NCI-H1436 treated with DMSO at 0.1 percent for 48 hours (cell line): Measurements from ENCODE around the gene COL1A1.

Source experiments
- DNase-seq: peaks from one replicate; lab custom pipeline; 2025; lab: John Stamatoyannopoulos, UW

Gene COL1A1

DNA sequence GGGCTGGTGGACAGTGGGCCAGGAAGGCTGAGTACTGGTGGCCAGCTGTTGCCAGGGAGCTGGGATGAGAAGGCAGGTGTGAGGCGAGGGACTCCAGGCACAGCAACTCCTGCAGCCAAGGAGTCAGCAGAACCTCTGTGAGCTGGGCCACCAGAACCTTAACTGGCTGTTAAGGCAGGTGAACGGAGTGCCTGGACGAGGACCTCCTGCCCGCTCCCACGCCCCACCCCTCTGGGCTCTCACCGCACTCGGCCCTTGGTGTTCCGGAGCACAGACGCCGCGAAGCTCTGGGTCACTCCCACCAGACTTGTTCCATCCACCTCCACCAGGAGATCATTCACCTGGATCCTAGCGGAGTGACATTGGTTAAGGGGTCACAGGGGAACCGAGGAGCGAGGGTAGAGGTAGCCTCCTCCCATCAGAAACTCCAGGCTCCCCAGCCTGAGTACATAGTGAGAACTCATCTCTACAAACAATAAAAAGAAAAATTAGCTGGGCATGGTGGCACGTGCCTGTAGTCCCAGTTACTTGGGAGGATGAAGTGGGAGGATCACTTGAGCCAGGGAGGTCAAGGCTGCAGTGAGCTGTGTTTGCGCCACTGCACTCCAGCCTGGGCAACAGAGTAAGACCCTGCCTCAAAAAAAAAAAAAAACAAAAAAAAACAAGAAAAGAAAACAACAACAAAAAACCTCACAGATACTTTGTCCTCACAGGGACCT, 60.2 kb downstream of the COL1A1 start:
- DNase-seq, result no peak

DNA sequence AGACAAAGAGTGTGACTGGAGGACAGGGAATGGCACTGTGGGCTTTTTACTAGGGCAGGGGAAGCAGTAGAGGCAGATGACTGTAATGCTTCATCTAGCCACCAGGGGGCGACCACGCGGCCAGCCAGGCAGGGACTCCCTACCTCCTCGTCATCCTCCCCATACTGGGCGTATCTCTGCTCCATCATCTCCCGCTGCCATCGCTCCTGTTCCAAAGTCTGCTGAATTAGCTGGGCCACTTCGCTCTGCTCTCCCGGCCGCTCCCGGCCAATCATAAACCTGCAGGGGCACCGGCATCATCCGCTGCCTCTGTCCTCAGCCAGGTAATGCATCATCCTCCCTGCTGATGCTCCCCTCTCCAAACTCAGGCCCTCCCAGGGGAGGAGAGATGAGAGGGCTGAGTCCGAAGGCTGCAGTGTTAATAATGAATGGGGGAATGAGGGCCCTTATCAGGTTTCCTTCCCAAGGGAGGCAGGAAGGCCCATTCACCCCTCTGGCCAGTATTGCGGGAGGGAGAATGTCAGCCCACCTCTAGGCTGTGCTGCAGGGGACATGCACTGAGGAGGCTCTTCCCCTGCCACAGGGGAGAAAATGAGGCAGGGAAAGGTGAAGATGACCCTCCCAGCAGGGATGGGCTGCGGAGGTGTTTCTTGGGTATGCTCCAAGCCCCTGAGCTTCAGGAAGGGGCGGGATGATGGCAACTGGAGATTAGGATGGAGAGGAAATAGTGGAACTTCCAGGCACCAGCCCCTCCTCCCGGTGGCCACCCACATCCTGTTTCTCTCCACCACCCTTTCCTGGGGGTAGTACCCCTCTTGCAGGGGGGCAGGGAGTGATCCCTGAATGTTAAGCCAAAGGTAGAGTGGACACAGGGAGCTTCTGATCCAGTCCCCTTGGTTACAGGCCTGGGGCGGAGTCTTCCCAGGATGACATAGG, 61.2 kb downstream of the COL1A1 start:
- DNase-seq, result no peak

DNA sequence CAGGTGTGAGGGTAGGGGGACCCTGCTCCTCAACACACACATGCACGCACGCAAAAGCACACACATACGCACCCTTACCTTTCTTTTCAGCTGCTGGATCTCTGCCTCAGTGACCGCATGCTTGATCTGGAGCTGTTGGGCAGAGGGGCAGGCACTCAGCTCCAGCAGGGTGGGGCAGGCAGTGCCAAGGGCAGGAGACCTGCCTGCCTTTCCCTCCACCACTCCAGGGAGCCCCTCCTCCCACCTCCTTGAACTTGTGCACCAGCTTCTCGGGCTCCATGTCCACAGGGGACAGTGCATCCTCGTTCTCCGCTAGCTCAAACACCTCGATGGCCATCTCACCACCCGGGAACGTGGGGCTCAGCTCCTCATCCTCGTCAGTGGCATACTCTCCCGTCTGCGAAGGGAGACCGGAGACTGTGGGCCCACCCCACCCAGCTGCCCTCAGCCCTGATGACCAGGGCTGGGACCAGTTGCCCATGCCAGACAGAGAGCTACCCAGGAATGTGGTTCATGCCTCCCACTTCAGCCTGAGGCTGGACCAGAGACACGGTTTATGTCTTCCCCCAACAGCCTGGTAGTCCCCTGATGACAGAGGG, 62.1 kb downstream of the COL1A1 start:
- no peak for DNase-seq

DNA sequence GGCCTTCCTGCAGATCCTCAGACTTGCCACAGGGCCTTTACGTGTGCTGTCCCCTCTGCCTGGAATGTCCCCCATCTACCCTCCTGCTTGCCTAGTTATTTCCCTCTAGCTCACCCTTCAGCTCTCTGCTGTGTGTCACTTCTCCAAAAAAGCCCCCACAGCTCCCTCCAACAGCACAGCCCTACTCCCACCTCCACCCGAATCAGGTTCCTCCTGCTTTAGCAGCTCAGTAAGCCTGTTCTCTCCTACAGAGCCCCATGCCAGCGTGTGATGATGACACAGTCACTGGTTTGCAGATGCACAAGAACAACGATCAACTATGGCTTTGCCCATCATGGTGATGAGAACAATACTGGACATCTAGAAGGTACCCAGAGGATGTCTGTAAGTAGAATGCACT, 64.4 kb downstream of the COL1A1 start:
- no peak for DNase-seq

DNA sequence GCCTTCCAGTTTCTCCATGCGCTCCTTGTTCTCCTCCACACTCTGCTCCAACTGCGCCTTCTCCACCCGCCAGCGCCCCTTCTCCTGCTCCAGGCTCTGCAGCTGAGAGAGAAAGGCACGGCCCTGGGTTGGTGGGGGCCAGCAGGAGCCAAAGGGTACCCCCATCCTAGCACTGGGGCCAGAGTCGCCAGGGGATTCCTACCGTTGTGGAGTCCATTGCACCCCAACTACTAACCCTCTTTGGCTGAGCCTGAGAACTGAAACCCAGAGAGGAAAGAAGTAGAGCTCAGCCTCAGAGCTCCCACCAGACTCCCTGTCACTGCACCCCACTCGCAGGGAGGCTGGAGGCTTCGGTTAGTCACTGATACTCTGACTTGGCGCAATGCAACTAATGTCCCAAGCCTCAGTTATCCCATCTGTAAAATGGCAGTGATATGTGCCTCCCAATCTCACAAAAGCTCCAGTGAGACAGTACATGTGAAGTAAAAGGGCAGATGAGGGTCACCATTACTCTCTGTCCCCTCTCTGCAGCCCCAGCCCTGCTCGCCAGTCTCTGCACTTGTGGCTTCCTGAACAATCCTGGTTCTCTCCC, 65.2 kb downstream of the COL1A1 start:
- no peak for DNase-seq

DNA sequence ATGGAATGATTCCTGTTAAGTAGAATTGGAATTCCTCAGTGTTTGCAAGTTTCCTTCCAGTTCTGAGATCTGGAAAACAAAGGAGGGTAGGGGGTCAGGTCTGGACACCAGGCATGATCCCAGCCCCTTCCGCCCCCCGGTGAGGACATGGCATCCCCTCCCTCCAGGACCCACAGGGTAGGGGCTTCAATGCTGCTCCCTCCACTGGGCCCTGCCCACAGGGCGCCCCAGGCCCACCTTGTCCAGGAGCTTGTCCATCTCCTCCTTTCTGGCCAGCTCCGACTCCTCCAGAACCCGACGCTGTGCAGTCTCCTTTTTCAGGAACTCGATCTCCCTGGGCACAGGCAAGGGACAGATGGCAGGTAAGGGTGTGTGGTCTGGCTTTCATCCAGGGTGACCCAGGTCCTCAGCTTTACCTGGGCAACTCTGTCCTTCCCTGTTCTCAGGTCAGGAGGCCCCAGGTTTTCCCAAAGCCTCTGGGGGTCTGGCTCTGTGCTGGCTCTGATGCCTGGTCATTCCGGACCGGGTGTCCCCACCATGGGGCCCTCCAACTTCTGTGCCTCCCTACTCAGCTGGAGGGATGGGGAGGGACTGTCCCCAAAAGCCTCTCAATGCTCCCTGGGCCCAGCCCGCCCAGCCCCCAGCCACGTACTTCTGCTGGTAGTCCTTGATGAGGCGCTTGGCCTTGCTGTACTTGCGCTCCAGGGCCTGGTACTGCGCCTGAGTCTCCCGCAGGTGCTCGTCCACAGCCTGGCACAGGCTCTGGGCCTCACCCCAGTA, 65.9 kb downstream of the COL1A1 start:
- no peak for DNase-seq

DNA sequence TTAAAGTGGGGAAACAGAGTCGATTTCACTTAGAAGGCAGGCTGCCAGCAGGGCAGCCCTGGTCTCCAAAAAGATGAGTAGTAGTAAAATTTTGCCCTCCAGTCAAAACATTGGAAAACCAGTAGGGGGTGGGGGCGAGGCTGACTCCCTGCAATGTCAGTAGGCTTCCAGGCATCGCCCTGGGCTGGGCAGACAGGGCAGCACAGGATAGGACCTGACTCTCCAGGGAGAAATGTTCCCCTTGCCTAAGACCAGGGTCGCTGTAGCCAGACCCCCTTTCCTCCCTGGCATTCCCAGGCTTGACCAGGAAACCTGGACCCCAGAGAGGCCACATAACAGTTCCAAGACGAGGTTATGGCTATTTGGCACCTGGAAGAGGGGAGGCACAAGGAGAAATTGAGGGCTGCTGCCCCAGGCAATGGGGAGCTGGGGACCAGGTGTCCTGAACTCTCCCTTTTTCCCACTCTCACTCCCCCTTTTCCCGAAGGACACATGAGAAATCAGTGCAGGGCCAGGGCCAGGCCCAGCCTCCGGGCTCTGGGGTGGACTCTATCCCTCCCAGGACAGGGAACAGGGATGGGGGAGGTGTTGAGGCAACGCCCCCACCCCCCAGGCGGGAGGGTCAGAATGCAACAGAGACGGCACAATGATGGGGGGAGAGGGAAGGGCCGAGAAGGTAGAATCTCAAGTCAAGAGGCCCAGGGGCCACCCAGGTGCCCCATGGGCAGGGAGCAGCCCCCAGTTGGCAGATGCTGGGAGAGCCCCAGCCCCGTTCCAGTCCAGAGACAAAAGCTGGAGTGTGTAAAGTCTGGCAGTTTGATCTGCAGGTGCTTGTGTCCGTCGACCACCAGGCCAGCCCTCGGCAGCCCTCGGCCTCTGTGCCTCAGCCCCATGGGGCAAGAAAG, 67.0 kb downstream of the COL1A1 start:
- DNase-seq, result no peak

DNA sequence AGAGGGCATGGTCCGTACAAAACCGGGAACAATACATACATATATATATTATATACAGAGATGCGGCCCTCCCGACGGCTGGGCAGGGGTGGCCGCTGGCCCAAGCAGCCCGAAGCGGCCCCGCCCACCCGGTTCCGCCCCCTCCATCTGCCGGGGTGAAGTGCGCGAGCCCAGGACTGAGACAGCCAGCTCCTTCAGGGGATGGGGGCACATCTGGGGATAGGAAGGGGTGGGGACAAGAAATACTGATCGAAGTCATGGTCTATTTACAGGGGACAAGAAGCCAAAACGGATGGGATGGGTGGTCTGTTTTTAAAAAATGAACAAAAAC, 67.7 kb downstream of the COL1A1 start:
- no peak for DNase-seq
